ENCODE data around the gene HBS1L.

Gene HBS1L

DNA sequence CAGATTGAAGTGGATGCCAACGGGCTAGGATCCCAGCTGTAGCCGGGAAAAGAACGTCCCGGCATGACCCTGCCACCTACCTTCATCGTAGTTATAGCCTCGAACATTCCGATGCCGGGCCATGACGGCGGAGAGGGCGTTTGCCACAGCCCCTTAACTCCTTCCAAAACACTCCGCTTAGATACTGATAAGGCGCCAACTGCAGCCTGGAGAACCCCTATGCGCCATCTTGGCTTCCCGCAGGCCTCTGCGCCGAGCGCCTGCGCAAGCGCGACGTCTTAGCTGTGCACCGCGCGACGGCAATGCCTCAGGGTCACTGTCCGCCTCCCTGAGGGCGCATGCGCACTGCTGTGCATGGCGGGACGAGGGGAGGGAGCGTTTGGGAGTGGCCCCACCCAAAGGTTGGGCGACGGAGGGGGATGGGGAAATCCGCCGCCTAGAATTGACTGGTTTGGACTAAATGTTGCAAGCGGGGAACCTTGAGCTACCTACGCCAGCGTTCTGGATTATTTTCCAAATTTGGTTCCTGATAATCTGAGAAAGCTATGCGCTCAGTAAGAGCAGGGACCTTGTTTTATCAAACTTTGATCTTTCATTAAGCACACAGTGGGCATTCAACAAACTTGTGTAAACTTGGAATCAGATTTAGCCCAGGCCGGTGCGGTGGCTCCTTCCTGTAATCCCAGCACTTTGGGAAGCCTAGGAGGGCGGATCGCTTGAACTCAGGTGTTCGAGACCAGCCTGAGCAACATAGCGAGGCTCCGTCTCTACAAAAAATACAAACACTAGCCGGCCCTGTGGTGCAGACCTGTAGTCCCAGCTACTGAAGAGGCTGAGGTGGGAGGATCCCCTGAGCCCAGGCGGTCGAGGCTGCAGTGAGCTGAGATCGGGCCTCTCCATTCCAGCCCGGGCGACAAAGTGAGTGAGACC lies at the start of gene HBS1L:
Gene HBS1L, minus strand, starts transcription at position 254 of the 930 bp plus-strand sequence. Its CDS starts 131 bp downstream, at position 123.
- peak; percentile 97 for DNase-seq (ENCODE audit: low read depth)

DNA sequence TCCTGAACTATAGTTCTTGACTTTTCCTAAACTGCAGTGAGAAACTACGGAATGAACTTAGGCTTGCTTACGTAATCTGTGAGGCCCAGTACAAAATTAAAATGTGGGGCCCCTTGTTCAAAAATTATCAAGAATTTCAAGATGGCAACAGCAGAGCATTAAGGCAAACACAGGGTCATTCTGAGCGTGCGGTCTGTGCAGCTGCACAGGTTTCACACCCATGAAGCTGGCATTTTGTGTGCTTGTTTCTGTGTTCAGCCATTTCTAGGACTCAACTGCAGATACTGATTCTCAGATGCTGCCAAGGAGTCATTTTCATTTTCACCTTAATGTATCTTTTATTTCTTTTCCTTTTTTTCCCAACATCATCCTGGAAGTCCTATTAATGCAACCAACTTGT lies 49.6 kb upstream of the HBS1L start:
- DNase-seq (ENCODE audit: low read depth), result no peak

GRCh38 chr6:135102191-135102590 lies 47.6 kb upstream of the HBS1L start:
- DNase-seq (ENCODE audit: low read depth), result no peak

GRCh38 chr6:135097172-135097571 lies 42.5 kb upstream of the HBS1L start:
- no peak for DNase-seq (ENCODE audit: low read depth)

- DNase-seq (ENCODE audit: low read depth), result no peak
Measured at GRCh38 chr6:135096403-135097130, 41.9 kb upstream of the HBS1L start.

- no peak for DNase-seq (ENCODE audit: low read depth)
Measured at GRCh38 chr6:135095716-135096115, 41.1 kb upstream of the HBS1L start.

DNA sequence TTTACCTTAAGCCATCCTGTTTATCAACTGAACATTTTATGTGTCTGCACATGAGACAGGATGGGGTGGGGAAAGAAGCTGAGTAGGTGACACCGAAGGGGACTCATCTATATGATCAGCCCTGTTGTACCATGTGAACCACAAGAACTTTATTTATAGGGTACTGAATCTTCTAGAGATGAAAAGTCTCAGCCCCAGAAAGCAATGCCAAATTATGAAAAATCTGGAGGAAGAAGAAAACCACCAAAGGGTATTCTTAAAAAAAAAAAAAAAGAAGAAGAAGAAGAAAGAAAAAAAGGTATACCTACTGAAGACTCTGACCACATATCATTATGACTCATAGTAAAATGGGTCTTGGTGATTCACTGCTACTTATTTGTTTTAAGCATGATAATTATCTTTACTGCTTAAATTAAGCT lies 39.8 kb upstream of the HBS1L start:
- DNase-seq (ENCODE audit: low read depth), result no peak

DNA sequence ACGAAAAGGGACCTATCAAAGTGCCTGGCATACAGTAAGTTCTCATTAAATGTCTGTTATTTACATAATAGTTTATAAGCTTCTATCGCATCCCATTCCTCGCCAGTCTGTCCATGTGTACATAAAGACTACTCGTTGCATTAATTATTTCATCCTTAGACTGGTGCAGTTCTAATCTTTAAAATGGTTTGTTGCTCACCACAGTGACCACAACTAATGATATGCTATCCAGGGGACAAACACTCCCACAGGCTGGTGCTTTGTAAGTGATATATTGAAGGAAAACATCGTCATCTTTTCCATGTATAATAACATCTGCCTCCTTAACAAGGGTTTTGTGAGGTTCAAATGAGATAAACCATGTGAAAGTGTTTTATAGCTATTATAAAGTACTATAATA lies 39.0 kb upstream of the HBS1L start:
- DNase-seq (ENCODE audit: low read depth), result no peak

DNA sequence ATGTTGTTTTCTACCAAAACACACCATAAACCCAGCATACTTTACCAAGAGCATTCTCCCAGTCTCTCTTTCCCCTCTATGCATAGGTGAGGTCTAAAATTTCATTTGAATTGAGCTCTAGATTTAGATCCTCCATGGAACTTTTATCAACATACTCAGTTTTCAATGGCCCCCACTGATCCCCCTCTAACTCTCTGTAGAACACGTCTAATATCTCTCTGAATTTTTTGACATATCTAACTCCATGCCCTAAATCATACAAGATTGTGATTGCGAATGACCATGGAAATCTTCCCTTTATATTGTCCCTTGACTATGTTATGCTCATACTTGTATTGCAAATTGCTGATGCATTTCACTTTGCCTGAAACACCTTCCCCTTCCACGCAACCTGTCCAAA lies 38.1 kb upstream of the HBS1L start:
- DNase-seq (ENCODE audit: low read depth), result no peak

DNA sequence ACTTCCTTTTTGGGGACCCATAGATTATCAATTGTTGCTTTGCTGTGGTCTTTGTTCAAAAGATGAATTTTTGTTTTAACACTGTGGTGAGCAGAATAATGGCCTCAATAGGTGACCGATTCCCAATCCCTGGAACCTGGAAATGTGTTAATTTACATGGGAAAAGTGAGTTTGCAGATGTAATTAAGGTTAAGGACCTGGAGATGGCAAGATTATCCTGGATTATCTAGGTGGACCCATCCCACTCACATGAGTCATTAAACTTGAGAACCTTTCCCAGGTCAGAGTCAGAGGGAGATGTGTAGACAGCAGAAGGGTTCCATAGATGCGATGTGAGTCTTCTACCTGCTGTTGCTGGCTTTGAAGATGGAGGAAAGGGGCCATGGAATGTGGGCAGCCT lies 36.2 kb upstream of the HBS1L start:
- DNase-seq (ENCODE audit: low read depth), result no peak

DNA sequence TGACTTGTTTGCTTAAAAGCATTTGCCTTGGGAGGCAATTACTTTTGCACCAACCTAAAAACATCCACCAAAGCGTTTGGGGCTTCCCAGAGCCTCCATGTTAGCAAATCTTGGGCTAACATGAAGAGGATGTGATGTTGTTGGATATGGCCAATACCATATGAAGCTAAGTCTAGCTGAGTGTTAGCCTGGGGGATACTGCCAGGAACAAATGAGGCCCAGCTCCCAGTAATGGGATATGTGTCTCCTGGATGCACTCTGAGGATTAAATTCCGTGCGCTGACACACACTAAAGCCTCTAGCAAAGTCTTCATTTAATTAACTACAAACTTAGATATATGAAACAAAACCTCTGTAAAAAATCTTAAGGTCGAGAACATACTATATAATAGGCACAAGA lies 35.3 kb upstream of the HBS1L start:
- DNase-seq (ENCODE audit: low read depth), result no peak

- no peak for DNase-seq (ENCODE audit: low read depth)
Measured at GRCh38 chr6:135088818-135089809, 34.5 kb upstream of the HBS1L start.

GRCh38 chr6:135088281-135088680 lies 33.7 kb upstream of the HBS1L start:
- DNase-seq (ENCODE audit: low read depth), result no peak

DNA sequence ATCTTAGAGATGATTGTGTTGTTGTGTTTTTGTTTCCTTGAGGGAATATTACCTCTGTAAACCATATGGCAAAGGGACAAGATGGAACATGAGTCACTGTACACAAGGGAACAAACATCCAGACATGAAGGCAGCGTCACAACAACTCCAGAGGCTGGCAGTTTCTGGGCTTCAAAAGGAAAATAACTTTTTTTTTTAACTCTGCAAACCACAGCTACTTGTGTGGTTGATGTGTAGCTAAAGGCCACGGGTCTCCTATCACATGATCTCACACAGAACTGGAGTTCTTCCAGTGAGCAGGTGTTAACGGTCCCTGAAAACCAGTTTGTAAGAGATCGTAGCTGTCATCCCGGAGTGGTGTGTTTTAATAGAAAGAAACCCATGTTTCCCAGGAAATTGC lies 33.2 kb upstream of the HBS1L start:
- DNase-seq (ENCODE audit: low read depth), result no peak

DNA sequence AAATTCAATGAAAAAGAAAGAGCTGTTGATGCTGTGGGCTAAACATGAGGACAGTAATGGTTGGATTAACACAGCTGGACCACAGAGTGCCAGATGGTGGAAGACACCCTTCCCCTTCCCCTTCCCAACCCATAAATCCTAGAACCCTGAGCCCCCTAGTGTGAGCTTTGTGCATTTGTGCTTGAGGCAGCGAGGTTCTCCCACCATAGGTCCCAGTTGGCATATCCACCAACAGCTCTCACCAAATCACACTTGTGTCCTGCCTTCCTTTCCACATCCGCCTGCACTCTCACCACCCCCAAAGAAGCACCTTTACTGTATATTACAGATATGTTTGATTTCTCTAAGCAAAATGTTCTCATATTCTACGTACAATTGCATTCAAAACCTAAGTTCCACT lies 32.8 kb upstream of the HBS1L start:
- DNase-seq (ENCODE audit: low read depth), result no peak

GRCh38 chr6:135086414-135086764 lies 31.8 kb upstream of the HBS1L start:
- no peak for DNase-seq (ENCODE audit: low read depth)

- no peak for DNase-seq (ENCODE audit: low read depth)
Measured at GRCh38 chr6:135085700-135086413, 31.2 kb upstream of the HBS1L start.

DNA sequence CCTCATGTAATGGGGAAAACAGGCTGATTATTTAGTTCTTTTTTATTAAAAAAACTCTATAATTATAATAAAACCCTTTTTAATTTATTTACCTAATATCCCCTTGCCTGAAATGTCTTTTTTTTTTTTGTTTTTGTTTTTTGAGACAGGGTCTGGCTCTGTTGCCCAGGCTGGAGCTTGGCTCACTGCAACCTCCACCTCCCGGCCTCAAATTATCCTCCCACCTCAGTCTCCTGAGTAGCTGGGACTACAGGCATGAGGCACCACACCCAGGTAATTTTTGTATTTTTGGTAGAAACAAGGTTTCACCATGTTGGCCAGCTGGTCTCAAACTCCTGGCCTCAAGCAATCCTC lies 30.3 kb upstream of the HBS1L start:
- no peak for DNase-seq (ENCODE audit: low read depth)

DNA sequence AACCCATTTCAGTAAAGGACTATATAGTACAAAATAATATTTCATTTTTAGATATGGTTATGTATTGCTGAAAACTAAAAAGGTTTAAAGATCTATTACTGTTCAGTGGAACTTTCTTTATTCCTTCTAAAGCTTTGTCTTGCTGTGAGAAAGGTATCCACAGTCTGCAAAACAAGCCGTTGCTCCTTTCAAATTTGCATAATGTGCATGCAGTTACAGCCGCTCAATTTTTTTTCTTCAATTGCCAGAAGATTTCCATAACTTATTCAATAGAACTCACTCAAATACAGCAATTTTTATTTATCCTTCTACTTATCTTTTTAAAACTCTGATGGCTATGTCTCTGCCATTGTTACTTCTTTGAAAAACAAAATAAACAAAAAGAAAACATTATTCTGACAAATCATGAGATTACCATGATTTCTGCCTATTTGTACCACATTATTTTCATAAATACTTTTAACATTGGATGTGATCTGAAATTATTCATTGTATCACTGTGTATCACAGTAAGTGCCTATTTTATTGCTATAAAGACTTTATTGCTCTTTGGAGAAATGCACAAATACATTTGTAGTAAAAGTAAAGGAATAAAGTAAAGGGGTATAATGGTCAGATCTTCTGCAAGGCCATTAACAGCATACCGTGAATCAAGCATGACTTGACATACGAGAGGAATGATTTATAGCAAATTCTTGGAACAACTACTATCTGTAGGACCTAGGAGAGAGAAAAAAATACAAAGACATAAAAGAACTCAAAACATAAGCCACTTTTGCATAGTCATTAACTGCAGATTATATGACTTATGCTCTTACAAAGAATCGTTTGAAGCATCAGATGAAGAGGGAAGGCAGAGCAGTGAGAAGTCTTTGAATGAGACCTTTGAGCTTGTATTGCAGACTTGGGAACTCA lies 29.6 kb upstream of the HBS1L start:
- DNase-seq (ENCODE audit: low read depth), result no peak

DNA sequence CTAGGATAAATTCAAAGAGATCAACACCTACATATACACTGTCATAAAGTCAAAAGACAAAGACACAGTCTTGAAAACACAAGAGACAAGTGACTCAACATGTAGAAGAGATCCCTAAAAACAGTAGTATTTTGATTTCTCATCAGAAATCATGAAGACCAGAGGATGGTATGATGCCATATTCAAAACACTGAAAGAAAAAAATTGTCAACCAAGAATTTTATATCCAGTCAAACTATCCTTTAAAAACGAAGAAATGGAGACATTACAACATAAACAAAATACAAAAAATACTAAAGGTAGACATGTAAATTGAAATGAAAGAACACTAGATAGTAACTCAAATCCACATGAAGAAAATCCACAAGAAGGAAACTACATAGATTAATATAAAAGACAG lies 27.3 kb upstream of the HBS1L start:
- DNase-seq (ENCODE audit: low read depth), result no peak

DNA sequence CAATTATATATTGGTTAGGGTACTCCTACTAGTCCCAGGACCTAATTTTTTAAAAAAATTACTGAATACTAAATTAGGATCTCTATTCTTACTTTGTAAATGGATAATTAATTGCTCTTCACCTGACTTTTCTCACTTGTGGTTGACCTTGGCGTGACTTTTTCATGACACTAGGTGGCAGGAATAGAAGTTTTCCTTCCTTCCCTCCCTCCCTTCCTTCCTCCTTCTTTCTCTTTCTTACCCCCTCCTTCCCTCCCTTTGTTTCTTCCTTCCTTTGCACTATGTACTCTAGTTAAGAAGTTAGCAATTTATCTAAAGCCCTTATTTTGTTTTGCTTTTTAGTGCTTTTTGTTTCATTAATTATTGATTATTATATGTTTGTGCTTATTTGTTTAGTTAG lies 20.4 kb upstream of the HBS1L start:
- no peak for DNase-seq (ENCODE audit: low read depth)

Measured in activated T-cell treated with anti-CD3 and anti-CD28 coated beads for 48 hours (primary cell).